Karpas-422 (cell line): Measurements from ENCODE around the gene VTN. TPM values are rescaled to one million over a fixed set of nuclear protein-coding genes. Genes with fewer than 3 reads are reported as not detected.

Source experiments
- DNase-seq: peaks from one replicate; pipeline ENCODE4 v3.0.0-alpha.2; 2015
- H2AFZ ChIP-seq: fragments of 200-600 bp; sonication (generic); 2 replicates; pipeline ENCODE4 v1.6.1; 2014; ENCODE audit warnings: antibody characterized with exemption, low read length, mixed read lengths
- H3K27ac ChIP-seq: fragments of 200-600 bp; sonication (generic); 2 replicates; pipeline ENCODE4 v1.5.1; 2014; ENCODE audit warnings: mild to moderate bottlenecking, low read length, moderate library complexity
- H3K27me3 ChIP-seq: fragments of 200-600 bp; sonication (generic); 2 replicates; pipeline ENCODE4 v1.6.1; 2014; ENCODE audit warnings: low read length, mixed read lengths
- H3K36me3 ChIP-seq: fragments of 200-600 bp; sonication (generic); 2 replicates; pipeline ENCODE4 v1.6.1; 2014; ENCODE audit warnings: low read length, mixed read lengths; ENCODE audit not compliant: insufficient read depth
- H3K4me1 ChIP-seq: fragments of 200-600 bp; sonication (generic); 2 replicates; pipeline ENCODE4 v1.6.1; 2014; ENCODE audit warnings: mild to moderate bottlenecking, low read length, mixed read lengths
- H3K4me2 ChIP-seq: fragments of 200-600 bp; sonication (generic); 2 replicates; pipeline ENCODE4 v1.6.1; 2014; ENCODE audit warnings: low read length, low read depth, mild to moderate bottlenecking; ENCODE audit not compliant: poor library complexity, severe bottlenecking
- H3K4me3 ChIP-seq: fragments of 200-600 bp; sonication (generic); 2 replicates; pipeline ENCODE4 v1.5.1; 2014; ENCODE audit warnings: mild to moderate bottlenecking, antibody characterized with exemption, low read length, mixed read lengths
- H3K79me2 ChIP-seq: fragments of 200-600 bp; sonication (generic); 2 replicates; pipeline ENCODE4 v1.6.1; 2014; ENCODE audit warnings: mild to moderate bottlenecking, low read length, mixed read lengths
- H3K9ac ChIP-seq: fragments of 200-600 bp; sonication (generic); 2 replicates; pipeline ENCODE4 v1.6.0; 2014; ENCODE audit warnings: low read length
- H3K9me2 ChIP-seq: fragments of 200-600 bp; sonication (generic), shearing (Covaris generic); replicated peaks from 2 replicates; pipeline ENCODE4 v1.6.0; 2014; ENCODE audit warnings: mild to moderate bottlenecking, low read length, moderate library complexity; ENCODE audit not compliant: insufficient read depth
- H3K9me3 ChIP-seq: fragments of 300-700, 200-600 bp; sonication (generic); 2 replicates; pipeline ENCODE4 v1.6.1; 2014; ENCODE audit warnings: low read length, mixed read lengths
- H4K20me1 ChIP-seq: fragments of 200-600 bp; sonication (generic); 2 replicates; pipeline ENCODE4 v1.6.1; 2014; ENCODE audit warnings: mild to moderate bottlenecking, antibody characterized with exemption, low read length, low read depth; ENCODE audit not compliant: insufficient read depth
- total RNA-seq: library from RNA; depleted of rRNA; stranded (reverse); fragments of >200 nt; shearing (Covaris generic); gene quantifications from 2 replicates; pipeline ENCODE4 v1.2.3, GENCODE V29; 2014; ENCODE audit warnings: low replicate concordance; rRNA removed

Gene VTN, protein sequence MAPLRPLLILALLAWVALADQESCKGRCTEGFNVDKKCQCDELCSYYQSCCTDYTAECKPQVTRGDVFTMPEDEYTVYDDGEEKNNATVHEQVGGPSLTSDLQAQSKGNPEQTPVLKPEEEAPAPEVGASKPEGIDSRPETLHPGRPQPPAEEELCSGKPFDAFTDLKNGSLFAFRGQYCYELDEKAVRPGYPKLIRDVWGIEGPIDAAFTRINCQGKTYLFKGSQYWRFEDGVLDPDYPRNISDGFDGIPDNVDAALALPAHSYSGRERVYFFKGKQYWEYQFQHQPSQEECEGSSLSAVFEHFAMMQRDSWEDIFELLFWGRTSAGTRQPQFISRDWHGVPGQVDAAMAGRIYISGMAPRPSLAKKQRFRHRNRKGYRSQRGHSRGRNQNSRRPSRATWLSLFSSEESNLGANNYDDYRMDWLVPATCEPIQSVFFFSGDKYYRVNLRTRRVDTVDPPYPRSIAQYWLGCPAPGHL
- total RNA-seq, result 4.2 TPM in 1 of 2 replicates, not detected in the other

DNA sequence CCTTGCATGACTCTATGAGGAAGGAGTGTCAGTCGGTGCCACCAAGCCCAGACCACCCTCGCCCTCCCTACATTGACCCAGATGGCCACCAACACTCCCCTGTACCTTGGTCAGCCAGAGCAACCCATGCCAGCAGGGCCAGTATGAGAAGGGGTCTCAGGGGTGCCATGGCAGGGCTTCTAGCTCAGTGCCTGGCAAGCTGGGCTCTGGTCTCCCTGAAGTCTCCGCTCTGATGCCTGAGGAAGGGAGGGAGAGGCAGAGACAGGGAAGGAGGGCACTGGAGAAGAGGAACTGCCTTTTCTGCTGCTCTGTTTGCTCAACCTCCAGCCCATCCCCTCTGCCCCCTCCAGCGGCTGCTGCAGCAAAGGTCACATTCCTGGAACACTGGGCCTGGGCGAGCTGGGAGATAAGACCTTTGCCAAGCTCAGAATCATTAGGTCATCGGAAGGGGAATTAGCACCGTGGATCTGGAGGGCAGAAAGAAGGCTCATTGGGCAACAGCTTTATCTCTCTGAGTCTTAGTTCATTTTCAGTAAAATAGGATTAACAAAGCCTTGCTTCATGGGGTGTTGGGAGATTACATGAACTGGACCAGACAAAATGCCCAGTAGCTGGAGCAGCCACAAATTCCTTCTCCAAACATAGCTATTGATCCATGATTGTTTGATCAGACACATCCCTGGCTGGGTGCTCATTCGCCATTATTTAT lies at the start of gene VTN:
VTN (minus strand) TSS at position 273 of the 709 bp plus-strand sequence; CDS start at position 169, 104 bp downstream.
- Histone ChIP-seq H3K36me3 (no peaks in the 10 kb centered on the region), H3K4me2 (peak within 1 kb of the TSS; percentile 69), H3K9me3 (no peaks in the 10 kb centered on the region), H3K27ac (peak within 1 kb of the TSS; percentile 67), H3K27me3 (no peaks in the 10 kb centered on the region), H3K4me1 (peaks cover 17% of the 10 kb centered on the region), H3K9ac (peak within 1 kb of the TSS; percentile 50), H3K4me3 (peak within 1 kb of the TSS; percentile 89), H4K20me1 (peaks cover 14% of the 10 kb centered on the region), H3K79me2 (peaks cover 35% of the 10 kb centered on the region), H3K9me2 (no peaks in the 10 kb centered on the region), H2AFZ (peak within 1 kb of the TSS; percentile 41; the same call in 1 of the 2 replicates)
- no peak for DNase-seq

DNA sequence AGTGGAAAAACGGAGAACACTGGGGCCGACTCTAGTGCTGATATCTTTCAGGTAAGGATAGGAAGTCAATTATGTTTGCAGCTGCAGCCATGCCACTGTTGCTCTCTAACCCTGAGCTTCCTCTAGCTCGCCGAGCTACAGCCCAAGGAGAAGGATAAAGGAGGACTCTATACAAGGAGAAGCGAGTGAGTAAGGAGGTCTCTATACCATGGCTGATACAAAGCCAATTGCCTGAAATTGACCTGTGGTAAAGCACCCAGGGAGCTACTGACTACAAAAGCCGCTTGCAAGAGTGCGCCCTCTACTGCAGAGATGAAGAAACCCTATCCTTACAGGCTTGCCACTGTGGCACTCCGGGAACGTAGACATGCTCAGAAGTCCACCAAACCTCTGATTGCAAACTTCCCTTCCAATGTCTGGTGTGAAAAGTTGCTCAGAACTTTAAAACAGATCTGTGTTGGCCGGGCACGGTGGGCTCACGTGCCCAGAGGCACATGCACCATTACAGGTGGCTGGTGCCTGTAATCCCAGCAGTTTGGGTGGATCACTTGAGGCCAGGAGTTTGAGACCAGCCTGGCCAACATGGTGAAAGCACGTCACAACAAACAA lies 46.7 kb upstream of the VTN start:
- Histone ChIP-seq H3K4me3 (no peak overlapping the region), H3K9me2 (no peaks in the 10 kb centered on the region), H3K9me3 (no peaks in the 10 kb centered on the region), H3K27ac (no peak overlapping the region), H3K79me2 (no peaks in the 10 kb centered on the region), H4K20me1 (no peaks in the 10 kb centered on the region), H3K27me3 (no peaks in the 10 kb centered on the region), H3K36me3 (no peaks in the 10 kb centered on the region), H3K4me1 (no peaks in the 10 kb centered on the region), H3K9ac (no peak overlapping the region), H3K4me2 (no peak overlapping the region), H2AFZ (peak overlapping the region; percentile 77; the same call in 1 of the 2 replicates)
- DNase-seq, result peak; percentile 86

DNA sequence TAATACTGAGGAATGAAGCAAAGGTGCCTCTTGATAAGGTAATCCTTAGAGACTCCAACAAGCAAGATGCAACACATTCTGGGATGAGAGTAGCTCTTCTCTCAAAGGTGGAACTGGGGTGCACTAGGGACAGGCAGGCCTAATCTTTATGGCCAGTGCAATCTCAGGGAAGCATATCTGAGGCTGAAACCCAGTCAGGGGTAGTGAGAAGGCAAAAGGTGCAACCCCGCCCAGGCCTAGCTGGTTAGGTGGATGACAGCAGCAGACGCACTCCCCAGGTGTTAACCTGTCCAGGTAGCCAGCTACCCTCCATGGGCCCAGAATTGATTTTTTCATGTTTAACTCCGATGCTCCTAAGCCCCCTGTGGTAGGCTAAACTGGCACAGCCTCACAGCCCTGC lies 45.8 kb upstream of the VTN start:
- no peak overlapping the region for H3K4me2 ChIP-seq
- no peak overlapping the region for H3K27ac ChIP-seq
- no peak overlapping the region for H3K9ac ChIP-seq
- DNase-seq, result no peak
- H2AFZ ChIP-seq, result no peak overlapping the region
- H3K4me1 ChIP-seq, result no peaks in the 10 kb centered on the region
- H3K36me3 ChIP-seq, result no peaks in the 10 kb centered on the region
- no peaks in the 10 kb centered on the region for H3K27me3 ChIP-seq
- H3K9me2 ChIP-seq, result no peaks in the 10 kb centered on the region
- no peaks in the 10 kb centered on the region for H3K9me3 ChIP-seq
- H3K4me3 ChIP-seq, result no peak overlapping the region
- H4K20me1 ChIP-seq, result no peaks in the 10 kb centered on the region
- no peaks in the 10 kb centered on the region for H3K79me2 ChIP-seq

DNA sequence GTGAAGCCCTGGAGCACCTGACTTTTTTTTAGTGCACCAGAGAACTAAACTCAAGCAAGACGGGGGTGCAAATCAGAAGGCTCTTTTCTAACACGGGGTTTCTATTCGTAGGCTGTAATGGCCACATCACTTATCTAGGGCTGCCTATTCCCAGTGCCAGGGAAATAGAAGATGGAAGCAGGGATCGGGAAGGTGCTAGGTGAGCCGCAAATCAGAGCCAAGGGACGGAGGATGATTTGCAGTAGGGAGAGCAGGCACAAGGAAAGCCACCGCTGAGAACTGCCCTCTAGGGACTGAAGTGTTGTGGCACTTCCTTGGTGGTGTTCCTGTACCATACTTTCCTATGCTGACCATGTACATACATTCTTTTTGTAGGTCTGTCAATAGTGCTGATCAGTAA lies 43.7 kb upstream of the VTN start:
- Histone ChIP-seq H3K79me2 (no peaks in the 10 kb centered on the region), H3K9me3 (no peaks in the 10 kb centered on the region), H4K20me1 (no peaks in the 10 kb centered on the region), H3K4me3 (no peak overlapping the region), H3K36me3 (no peaks in the 10 kb centered on the region), H2AFZ (no peak overlapping the region), H3K9ac (no peak overlapping the region), H3K9me2 (no peaks in the 10 kb centered on the region), H3K27ac (no peak overlapping the region), H3K27me3 (no peaks in the 10 kb centered on the region), H3K4me2 (no peak overlapping the region), H3K4me1 (no peaks in the 10 kb centered on the region)
- DNase-seq, result no peak

DNA sequence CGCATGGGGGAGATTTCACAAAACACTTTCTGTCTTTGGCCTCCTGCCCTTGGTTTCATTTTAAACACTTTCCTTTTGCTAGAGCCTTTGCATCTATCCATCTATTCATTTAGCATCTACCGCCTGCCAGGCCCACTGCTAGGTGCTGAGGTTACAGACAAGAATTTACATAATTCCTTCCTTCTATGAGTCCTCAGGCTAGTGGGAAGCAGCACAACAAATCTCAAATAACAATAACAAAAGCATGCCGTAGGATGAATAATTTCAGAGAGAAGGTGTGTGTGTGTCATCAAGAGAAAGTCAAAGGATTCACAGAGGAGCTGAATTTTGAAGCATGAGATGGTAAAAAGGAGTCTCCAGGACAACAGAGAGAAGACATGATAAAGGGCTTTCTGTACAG lies 42.0 kb upstream of the VTN start:
- Histone ChIP-seq H3K9me2 (no peaks in the 10 kb centered on the region), H3K4me2 (no peak overlapping the region), H3K27ac (no peak overlapping the region), H3K27me3 (no peaks in the 10 kb centered on the region), H3K36me3 (no peaks in the 10 kb centered on the region), H3K79me2 (no peaks in the 10 kb centered on the region), H3K9me3 (no peaks in the 10 kb centered on the region), H4K20me1 (no peaks in the 10 kb centered on the region), H2AFZ (no peak overlapping the region), H3K4me1 (no peaks in the 10 kb centered on the region), H3K4me3 (no peak overlapping the region), H3K9ac (no peak overlapping the region)
- no peak for DNase-seq

DNA sequence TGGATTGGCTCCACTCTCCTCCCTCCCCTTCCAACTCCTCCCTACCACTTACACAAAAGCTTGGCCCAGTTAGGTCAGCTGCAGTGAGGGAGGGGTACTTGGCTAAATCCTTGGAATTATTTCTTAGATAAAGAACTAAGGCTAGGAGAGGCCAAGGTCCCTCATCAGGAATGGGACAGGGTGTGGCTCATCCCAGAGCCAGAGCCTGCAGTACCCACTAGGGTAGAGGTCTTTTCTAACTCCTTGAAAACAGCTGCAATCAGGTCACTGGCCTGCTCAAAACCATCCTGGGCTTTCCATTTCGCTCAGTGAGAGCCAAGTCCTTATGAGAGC lies 37.8 kb upstream of the VTN start:
- no peak overlapping the region for H2AFZ ChIP-seq
- no peaks in the 10 kb centered on the region for H4K20me1 ChIP-seq
- no peak overlapping the region for H3K9ac ChIP-seq
- H3K4me2 ChIP-seq, result no peak overlapping the region
- no peaks in the 10 kb centered on the region for H3K36me3 ChIP-seq
- no peaks in the 10 kb centered on the region for H3K27me3 ChIP-seq
- H3K27ac ChIP-seq, result no peak overlapping the region
- no peaks in the 10 kb centered on the region for H3K9me2 ChIP-seq
- no peaks in the 10 kb centered on the region for H3K9me3 ChIP-seq
- no peaks in the 10 kb centered on the region for H3K79me2 ChIP-seq
- peaks cover 13% of the 10 kb centered on the region for H3K4me1 ChIP-seq
- no peak overlapping the region for H3K4me3 ChIP-seq
- DNase-seq, result no peak

DNA sequence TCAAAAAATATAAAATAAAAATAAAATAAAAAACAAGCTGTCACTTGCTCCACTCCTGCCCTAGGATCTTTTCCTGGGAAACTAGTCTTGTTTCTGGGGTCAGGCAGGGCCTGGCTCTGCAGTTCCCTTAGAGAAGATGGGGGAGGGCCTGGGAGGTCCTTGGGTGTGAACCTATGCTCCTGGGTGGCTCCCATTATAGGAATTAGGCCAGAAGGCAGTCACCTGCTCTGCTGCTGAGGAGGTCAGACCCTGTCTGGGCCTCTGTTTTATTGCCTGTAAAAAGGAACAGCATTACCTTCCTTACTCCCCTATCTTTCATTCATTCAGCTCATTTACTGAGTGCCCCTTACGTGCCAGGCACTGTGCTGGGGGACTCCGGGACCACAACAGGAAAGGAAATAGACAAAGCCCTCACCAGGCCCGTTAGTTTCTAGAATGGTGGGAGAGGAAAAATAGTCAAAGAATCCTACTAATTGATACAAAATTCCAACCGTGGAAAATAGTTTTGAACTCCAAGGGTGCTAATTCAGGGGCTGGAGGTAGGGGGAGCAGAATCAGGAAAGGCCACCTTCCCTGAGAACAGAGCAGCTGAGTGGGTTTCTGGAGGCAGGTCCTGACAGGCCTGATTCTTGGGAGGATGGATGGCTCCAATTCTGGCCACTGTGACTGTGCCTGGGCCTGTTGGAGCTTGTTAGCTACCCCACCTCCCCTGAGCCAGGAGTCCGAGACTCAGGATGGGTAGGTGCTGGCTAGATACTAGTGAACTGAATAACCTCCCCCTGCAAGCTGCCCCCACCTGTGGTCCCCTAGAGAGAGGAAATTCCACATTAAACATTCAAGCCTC lies 37.2 kb upstream of the VTN start:
- Histone ChIP-seq H3K27me3 (no peaks in the 10 kb centered on the region), H3K9me3 (no peaks in the 10 kb centered on the region), H2AFZ (no peak overlapping the region), H3K79me2 (no peaks in the 10 kb centered on the region), H3K4me2 (no peak overlapping the region), H3K4me1 (peaks cover 13% of the 10 kb centered on the region), H4K20me1 (no peaks in the 10 kb centered on the region), H3K27ac (no peak overlapping the region), H3K9me2 (no peaks in the 10 kb centered on the region), H3K9ac (no peak overlapping the region), H3K4me3 (no peak overlapping the region), H3K36me3 (no peaks in the 10 kb centered on the region)
- DNase-seq, result no peak
